ENCODE results near the gene PRMT1.

The PRMT1 gene

GRCh38 chr19:49699364-49699763 is 22.3 kb downstream of the PRMT1 start:
- FAIRE-seq (no peak), DNase-seq (ENCODE audit: insufficient read length, low spot score) (no peak)
- TF ChIP-seq CTCF (IDR thresholded peaks at IDR 0.05; ENCODE audit: insufficient read depth, missing control alignments), result no peak

- no peak for TF ChIP-seq CTCF (IDR thresholded peaks at IDR 0.05; ENCODE audit: insufficient read depth, missing control alignments)
- DNase-seq (ENCODE audit: insufficient read length, low spot score), result no peak
- FAIRE-seq, result no peak
Observed at GRCh38 chr19:49700563-49700962, 23.5 kb downstream of the PRMT1 start.

- DNase-seq (ENCODE audit: insufficient read length, low spot score) (no peak), FAIRE-seq (no peak)
- no peak for TF ChIP-seq CTCF (IDR thresholded peaks at IDR 0.05; ENCODE audit: insufficient read depth, missing control alignments)
Observed at GRCh38 chr19:49701271-49701786, 24.3 kb downstream of the PRMT1 start.

GRCh38 chr19:49704888-49705642 is 28.0 kb downstream of the PRMT1 start:
- DNase-seq (ENCODE audit: insufficient read length, low spot score), result no peak
- no peak for TF ChIP-seq CTCF (IDR thresholded peaks at IDR 0.05; ENCODE audit: insufficient read depth, missing control alignments)

GRCh38 chr19:49705919-49706318 is 28.8 kb downstream of the PRMT1 start:
- DNase-seq (ENCODE audit: insufficient read length, low spot score) (no peak), FAIRE-seq (no peak)
- no peak for TF ChIP-seq CTCF (IDR thresholded peaks at IDR 0.05; ENCODE audit: insufficient read depth, missing control alignments)

More at GRCh38 chr19:49704888-49705642, 28.0 kb downstream of the PRMT1 start:
- no peak for FAIRE-seq

- DNase-seq (ENCODE audit: insufficient read length, low spot score), result no peak
- TF ChIP-seq CTCF (IDR thresholded peaks at IDR 0.05; ENCODE audit: insufficient read depth, missing control alignments), result no peak
- FAIRE-seq, result no peak
Observed at GRCh38 chr19:49710372-49710951, 33.4 kb downstream of the PRMT1 start.

GRCh38 chr19:49712397-49712859 is 35.4 kb downstream of the PRMT1 start:
- no peak for TF ChIP-seq CTCF (IDR thresholded peaks at IDR 0.05; ENCODE audit: insufficient read depth, missing control alignments)
- FAIRE-seq, result no peak
- DNase-seq (ENCODE audit: insufficient read length, low spot score), result peak; percentile 68
